Endothelial cell of umbilical vein (primary cell): ENCODE data around the gene LPP. TPM values are rescaled to one million over a fixed set of nuclear protein-coding genes. Genes with fewer than 3 reads are reported as not detected.

ENCODE experiments used
- BruUV-seq: library from RNA; stranded (reverse); fragments of 400-500 nt; replicated peaks from 2 replicates; lab custom pipeline; 2021; lab: Mats Ljungman, UMichigan
- CTCF ChIA-PET: fragments of 300-600, 350-600 bp; sonication (Branson Sonifier 250); formaldehyde crosslinking; loops from one replicate; lab custom pipeline; 2021; ENCODE audit warnings: antibody characterized with exemption, inconsistent platforms; lab: Charles Lee
- POLR2A ChIA-PET: fragments of 300-600, 350-600 bp; sonication (Branson Sonifier 250); formaldehyde crosslinking; loops from one replicate; lab custom pipeline; 2021; ENCODE audit warnings: antibody characterized with exemption, inconsistent platforms; lab: Charles Lee
- DNase-seq: peaks from one replicate; pipeline ENCODE4 v3.0.0-alpha.2; 2011; ENCODE audit warnings: low read depth, low spot score
- FAIRE-seq: peaks from 2 replicates; lab custom pipeline; 2011; peaks lifted over from hg19 to GRCh38; lab: Jason Lieb, UNC
- H2AFZ ChIP-seq: 2 replicates; pipeline ENCODE4 v1.6.0; 2012; ENCODE audit warnings: low read depth, low read length, control low read depth, inconsistent platforms
- H3K27ac ChIP-seq: 2 replicates; pipeline ENCODE4 v1.5.1; 2011; ENCODE audit warnings: low read depth, mild to moderate bottlenecking, control low read depth, low read length, moderate library complexity; ENCODE audit not compliant: insufficient read depth
- H3K27me3 ChIP-seq, 2 experiments: 2 replicates each; pipeline versions ENCODE4 v1.6.0 to v1.6.1; 2011; ENCODE audit warnings: low read length in 2 of 2, mixed read lengths in 1 of 2; ENCODE audit not compliant: control insufficient read depth in 2 of 2, insufficient read depth in 2 of 2
- H3K36me3 ChIP-seq, 2 experiments: 2 replicates in 1 of 2; 3 replicates in 1 of 2; pipeline ENCODE4 v1.5.1; 2011; ENCODE audit warnings: low read length in 2 of 2, mild to moderate bottlenecking in 1 of 2, moderate library complexity in 1 of 2; ENCODE audit not compliant: control insufficient read depth in 2 of 2, insufficient read depth in 2 of 2; ENCODE audit errors: extremely low read depth in 1 of 2
- H3K4me1 ChIP-seq: 3 replicates; pipeline ENCODE4 v1.5.1; 2011; ENCODE audit warnings: mild to moderate bottlenecking, low read length; ENCODE audit not compliant: control insufficient read depth, insufficient read depth; ENCODE audit errors: extremely low read depth
- H3K4me2 ChIP-seq: 2 replicates; pipeline ENCODE4 v1.6.1; 2011; ENCODE audit warnings: low read length, control low read depth, mixed read lengths; ENCODE audit not compliant: insufficient read depth
- H3K4me3 ChIP-seq, 3 experiments: fragments of 200-600 bp in 1 of 3; sonication (generic), shearing (Covaris generic) in 1 of 3; replicated peaks in 1 of 3; 2 replicates each; pipeline ENCODE4 v1.5.1; 2011 to 2016; ENCODE audit warnings: control low read depth in 3 of 3, low read length in 3 of 3, mild to moderate bottlenecking in 2 of 3, inconsistent platforms in 1 of 3, low read depth in 1 of 3, moderate library complexity in 1 of 3; ENCODE audit not compliant: insufficient read depth in 1 of 3
- H3K79me2 ChIP-seq: 2 replicates; pipeline ENCODE4 v1.6.0; 2012; ENCODE audit warnings: low read length, inconsistent platforms; ENCODE audit not compliant: control insufficient read depth, insufficient read depth
- H3K9ac ChIP-seq: replicated peaks from 2 replicates; pipeline ENCODE3; 2011; ENCODE audit warnings: low read length, control low read depth; ENCODE audit not compliant: insufficient read depth; ENCODE audit errors: extremely low read depth
- H3K9me1 ChIP-seq: replicated peaks from 3 replicates; pipeline ENCODE4 v1.6.0; 2011; ENCODE audit warnings: mild to moderate bottlenecking, low read length; ENCODE audit not compliant: control insufficient read depth, insufficient read depth; ENCODE audit errors: extremely low read depth
- H3K9me3 ChIP-seq: replicated peaks from 2 replicates; pipeline ENCODE4 v1.5.1; 2012; ENCODE audit warnings: low read length, inconsistent platforms; ENCODE audit not compliant: control insufficient read depth, insufficient read depth
- H4K20me1 ChIP-seq: replicated peaks from 2 replicates; pipeline ENCODE3; 2011; ENCODE audit warnings: mild to moderate bottlenecking, low read length; ENCODE audit not compliant: control insufficient read depth, insufficient read depth; ENCODE audit errors: extremely low read depth
- CTCF ChIP-seq, 2 donors: IDR thresholded peaks; 1 replicate in 1 of 2; 2 replicates in 1 of 2; pipeline ENCODE4 v1.5.1; 2011; ENCODE audit warnings: low read length in 2 of 2, mild to moderate bottlenecking in 2 of 2, moderate library complexity in 2 of 2, control low read depth in 1 of 2, inconsistent platforms in 1 of 2, low read depth in 1 of 2; ENCODE audit not compliant: insufficient read depth in 1 of 2; ENCODE audit errors: extremely low read depth in 1 of 2
- EZH2 ChIP-seq: IDR thresholded peaks from 2 replicates; pipeline ENCODE4 v1.6.1; 2012; ENCODE audit warnings: borderline replicate concordance, low read depth, mild to moderate bottlenecking, moderate library complexity, low read length, inconsistent platforms; ENCODE audit not compliant: severe bottlenecking
- FOS ChIP-seq: IDR thresholded peaks from 2 replicates; pipeline ENCODE4 v1.6.1; 2011; ENCODE audit warnings: mild to moderate bottlenecking, low read length, moderate library complexity, borderline replicate concordance; ENCODE audit not compliant: insufficient read depth
- GATA2 ChIP-seq: IDR thresholded peaks from 2 replicates; pipeline ENCODE4 v1.7.0; 2011; ENCODE audit warnings: low read depth, mild to moderate bottlenecking, moderate library complexity, mixed read lengths, low read length; ENCODE audit not compliant: insufficient read length, insufficient read depth
- JUN ChIP-seq: IDR thresholded peaks from 2 replicates; pipeline ENCODE4 v1.6.1; 2011; ENCODE audit warnings: borderline replicate concordance, low read depth; ENCODE audit not compliant: insufficient read length, insufficient read depth
- MYC ChIP-seq: IDR thresholded peaks from one replicate; pipeline ENCODE4 v1.6.1; 2011; ENCODE audit warnings: mild to moderate bottlenecking, low read depth, low read length
- POLR2A ChIP-seq: IDR thresholded peaks from 2 replicates; pipeline ENCODE4 v1.6.1; 2012; ENCODE audit warnings: low read depth, mild to moderate bottlenecking, control low read depth, low read length
- POLR2AphosphoS5 ChIP-seq: IDR thresholded peaks from 2 replicates; pipeline ENCODE4 v1.6.1; 2012; ENCODE audit warnings: low read depth, mild to moderate bottlenecking, control low read depth, low read length, moderate library complexity; ENCODE audit not compliant: insufficient read depth
- dilution Hi-C: fragments of 300-500 bp; cut with MboI; formaldehyde crosslinking; loops from one replicate; pipeline ENCODE4 v1.15.0; 2019; ENCODE audit warnings: low sequenced_read_pairs; ENCODE audit not compliant: extremely low pct_ligation_motif_present
- intact Hi-C: fragments of 100-400 bp; cut with micrococcal nuclease; formaldehyde crosslinking; loops from one replicate; pipeline ENCODE4 v1.10.0; 2022
- polyA plus RNA-seq, 4 experiments: library from polyadenylated mRNA; depleted of rRNA in 3 of 4; stranded (reverse) in 3 of 4; unstranded in 1 of 4; fragments of >200 nt; gene quantifications; 2 replicates each; pipeline versions ENCODE4 v1.2.1 to v1.2.3, GENCODE V29; 2011 to 2012; ENCODE audit warnings: missing spikeins in 1 of 4
- total RNA-seq: library from RNA; stranded (reverse); gene quantifications from 2 replicates; pipeline ENCODE4 v1.2.3, GENCODE V29; 2021
- TF ChIP-seq, protein P1 (sequence below): IDR thresholded peaks from 2 replicates; pipeline ENCODE4 v1.6.1; 2011; ENCODE audit not compliant: insufficient read depth, insufficient read length

The LPP gene
- total and polyA plus RNA-seq, 2 donors (not counting 3 experiments of a cell fraction or from before 2014, with no cell fraction given), result 16.9 to 153 TPM

- H3K36me3 ChIP-seq, result no peaks in the 10 kb centered on the region
- no peak overlapping the region for H3K4me3 ChIP-seq
- no peak for TF ChIP-seq JUN
- no peak for TF ChIP-seq MYC
- no peak for TF ChIP-seq FOS
- TF ChIP-seq, protein P1, sequence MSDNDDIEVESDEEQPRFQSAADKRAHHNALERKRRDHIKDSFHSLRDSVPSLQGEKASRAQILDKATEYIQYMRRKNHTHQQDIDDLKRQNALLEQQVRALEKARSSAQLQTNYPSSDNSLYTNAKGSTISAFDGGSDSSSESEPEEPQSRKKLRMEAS, result no peak
- TF ChIP-seq CTCF (IDR thresholded peaks at IDR 0.05; ENCODE audit: extremely low read depth in 1 of 2, insufficient read depth in 1 of 2, low read depth in 1 of 2, low read length in 2 of 2), result no peak
- no peak for TF ChIP-seq POLR2A
- TF ChIP-seq POLR2AphosphoS5, result no peak
- no peak for TF ChIP-seq EZH2
- TF ChIP-seq GATA2, result no peak
- DNase-seq (no peak), FAIRE-seq (no peak)
- H3K9ac ChIP-seq, result no peak overlapping the region
- no peak overlapping the region for H3K4me2 ChIP-seq
- POLR2A ChIA-PET, result no interaction called here
- no peaks in the 10 kb centered on the region for H3K79me2 ChIP-seq
- H3K4me1 ChIP-seq, result peaks cover 24% of the 10 kb centered on the region
- no peaks in the 10 kb centered on the region for H3K9me3 ChIP-seq
- no peak overlapping the region for H3K27ac ChIP-seq
- CTCF ChIA-PET, result no interaction called here
- no peaks in the 10 kb centered on the region for H3K27me3 ChIP-seq
- dilution Hi-C loops (no loop called here), intact Hi-C loops (no loop called here)
- H4K20me1 ChIP-seq, result no peaks in the 10 kb centered on the region
- BruUV-seq, result no TSS peak
- no peaks in the 10 kb centered on the region for H3K9me1 ChIP-seq
- no peak overlapping the region for H2AFZ ChIP-seq
Observed at GRCh38 chr3:188539631-188540194, 385.8 kb downstream of the LPP start.
